ENCODE results near the gene FBXW5.

The FBXW5 gene

DNA sequence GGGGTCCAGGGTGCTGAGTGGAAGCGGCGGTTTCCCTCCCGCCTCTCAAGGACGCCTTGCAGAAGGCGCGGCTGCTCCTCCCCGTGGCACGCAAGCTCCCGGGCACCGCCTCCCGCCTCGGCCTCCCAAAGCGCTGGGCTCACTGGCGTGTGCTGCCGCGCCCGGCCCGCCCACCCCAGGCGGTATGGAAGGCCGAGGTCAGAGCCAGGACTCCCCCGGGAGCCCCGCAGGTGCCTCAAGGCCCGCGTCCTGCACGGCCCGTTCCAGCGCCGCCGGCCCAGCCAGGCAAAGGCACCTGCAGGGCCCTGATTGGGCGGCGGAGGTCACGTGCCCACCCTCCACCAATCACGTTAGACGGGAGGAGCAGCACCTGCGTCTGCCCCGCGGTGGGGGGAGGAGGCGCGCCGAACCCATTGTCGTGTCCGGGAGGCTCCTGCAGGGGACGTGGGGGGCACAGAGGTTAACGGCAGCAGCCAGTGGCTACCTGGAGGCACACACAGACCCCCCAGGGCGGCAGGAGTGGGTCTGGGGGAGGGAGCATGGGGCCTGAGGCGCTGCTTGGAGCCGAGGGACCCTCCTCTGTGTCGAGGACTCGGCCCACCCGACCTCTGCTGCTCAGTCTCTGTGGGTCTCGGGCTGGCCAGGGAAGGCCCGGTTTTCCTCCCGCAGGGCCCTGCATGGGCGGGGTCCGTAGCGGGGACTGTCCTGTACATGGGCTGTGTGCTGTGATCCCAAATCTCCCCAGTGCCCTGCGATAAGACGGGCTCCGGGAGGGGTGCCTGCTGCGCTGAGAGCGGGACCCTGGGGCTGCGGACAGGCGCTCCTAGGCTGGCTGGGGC lies 5.5 kb upstream of the FBXW5 start:
- DNase-seq (ENCODE audit: low read depth in 3 of 3, low spot score in 1 of 3) = peak; percentile 90 to 93 (median 93)

DNA sequence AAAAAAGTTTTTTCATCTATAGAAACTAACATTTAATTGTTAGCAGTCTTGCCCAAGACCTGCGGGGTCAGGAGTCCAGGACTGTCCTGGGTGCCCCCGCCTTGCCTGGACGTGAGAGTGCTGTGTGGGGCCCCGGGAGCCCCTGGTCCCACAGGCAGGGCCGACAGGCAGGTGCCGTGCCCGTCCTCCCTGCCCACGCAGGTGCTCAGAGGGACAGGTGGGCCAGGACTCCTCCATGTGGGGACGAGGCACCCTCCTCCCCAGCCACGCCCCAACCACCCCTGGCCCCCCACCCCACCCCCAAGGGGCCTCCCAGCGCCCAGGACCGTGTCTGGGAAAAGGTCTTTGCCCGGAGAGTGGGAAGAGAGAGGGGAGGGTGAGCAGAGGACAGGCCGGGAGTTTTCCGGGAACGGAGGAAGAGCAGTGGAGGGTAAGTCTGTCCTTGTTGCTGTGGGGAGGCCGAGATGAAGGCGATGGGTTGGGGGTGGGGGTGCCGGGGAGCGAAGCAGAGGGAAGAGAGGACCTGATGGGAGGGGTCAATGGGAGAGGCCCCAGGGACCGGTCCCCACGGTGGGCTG lies 4.8 kb upstream of the FBXW5 start:
- DNase-seq (ENCODE audit: low read depth in 3 of 3, low spot score in 1 of 3) = no peak

DNA sequence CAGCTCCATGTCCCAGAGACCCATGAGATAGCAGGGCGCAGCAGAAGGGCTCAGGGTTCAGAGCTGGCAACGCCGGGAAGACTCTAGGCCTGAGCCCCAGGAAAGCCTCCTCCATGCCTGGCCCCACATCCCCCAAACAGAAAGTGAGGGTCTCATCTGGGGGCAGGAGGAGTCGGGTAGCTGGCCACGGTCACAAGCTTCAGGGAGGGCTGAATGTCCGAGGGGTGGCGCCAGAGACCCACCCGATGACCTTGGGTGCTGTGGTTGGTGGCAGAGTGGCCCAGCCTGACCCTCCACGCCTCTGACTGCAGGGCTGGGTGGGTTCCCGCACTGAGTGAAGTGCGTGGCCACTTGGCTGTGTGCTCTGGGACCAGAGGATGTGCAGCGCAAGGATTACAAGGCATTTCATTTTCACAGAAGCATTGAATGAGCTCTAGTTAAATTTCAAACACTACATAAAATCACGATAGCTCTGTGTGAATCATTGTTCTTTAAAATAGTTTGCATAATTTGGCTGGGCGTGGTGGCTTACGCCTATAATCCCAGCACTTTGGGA lies 3.5 kb upstream of the FBXW5 start:
- DNase-seq (ENCODE audit: low read depth in 3 of 3, low spot score in 1 of 3) = no peak

DNA sequence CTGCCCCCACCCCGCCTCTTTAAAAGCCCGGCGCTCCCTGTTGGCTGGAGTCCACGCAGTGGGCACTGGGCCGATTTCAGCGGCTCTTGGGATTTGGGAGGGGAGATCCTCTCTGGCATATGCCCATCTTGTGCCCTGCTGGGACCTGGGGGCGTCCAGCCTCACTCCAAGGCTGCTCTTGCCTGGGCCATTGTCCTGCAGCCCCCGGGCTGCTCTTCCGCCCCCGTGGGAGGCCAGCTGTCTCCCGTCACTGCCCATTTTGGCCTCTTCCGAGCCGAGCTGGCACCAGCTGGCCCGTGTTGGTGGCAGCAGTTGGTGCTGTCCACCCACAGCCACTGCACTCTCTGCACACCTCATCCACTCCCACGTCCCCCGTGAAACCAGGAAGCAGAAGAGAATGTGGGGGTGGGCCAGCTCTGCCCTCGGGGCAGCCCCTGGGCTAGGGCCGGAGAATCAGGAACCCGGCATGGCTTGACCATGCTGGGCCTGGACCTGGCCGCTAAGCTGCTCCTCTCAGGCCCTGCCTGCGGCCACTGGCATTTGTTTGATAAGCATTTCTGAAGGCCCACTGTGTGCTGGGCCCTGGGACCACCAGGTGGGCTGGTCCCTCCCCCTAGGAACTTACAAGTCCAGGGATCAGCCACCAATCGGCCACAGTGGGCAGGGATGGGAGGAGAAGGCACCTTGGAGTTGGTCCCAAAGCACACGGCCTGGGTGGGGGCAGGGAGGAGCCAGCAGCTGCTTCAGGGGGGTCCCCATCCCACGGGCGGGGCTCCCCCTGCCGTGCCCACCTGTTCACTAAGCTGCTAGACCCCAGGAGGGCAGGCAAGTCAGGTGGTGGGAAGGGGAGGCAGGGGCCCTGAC lies 2.7 kb upstream of the FBXW5 start:
- DNase-seq (ENCODE audit: low read depth in 3 of 3, low spot score in 1 of 3) = no peak

DNA sequence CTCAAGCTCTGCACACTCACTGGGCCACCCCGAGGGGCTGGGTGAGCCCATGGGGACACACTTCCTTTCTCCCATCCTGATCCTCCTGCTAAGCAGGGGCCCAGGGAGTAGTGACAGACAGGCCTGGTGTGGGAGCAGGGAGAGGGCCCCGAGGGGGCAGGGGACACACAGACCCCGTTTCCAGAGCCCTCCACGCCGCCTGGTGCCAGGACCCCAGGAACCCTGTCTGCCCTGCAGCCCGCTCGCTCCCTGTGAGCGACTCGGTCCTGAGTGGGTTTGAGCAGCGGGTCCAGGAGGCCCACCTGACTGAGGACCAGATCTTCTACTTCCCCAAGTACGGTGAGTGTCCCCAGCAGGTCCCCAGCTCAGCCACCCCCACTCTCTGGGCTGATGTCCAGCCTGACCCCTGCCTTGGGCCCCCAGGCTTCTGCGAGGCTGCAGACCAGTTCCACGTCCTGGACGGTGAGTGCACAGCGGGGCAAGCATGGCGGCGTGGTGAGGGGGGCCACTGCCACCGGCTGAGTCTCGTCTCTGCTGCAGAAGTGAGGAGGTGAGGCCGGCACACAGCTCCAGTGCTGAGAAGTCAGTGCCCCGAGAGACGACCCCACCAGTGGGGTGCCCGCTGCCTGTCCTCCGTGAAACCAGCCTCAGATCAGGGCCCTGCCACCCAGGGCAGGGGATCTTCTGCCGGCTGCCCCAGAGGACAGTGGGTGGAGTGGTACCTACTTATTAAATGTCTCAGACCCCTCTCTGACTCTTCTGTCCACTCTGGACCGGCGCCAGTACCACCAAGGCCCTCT lies 1.9 kb upstream of the FBXW5 start:
- DNase-seq (ENCODE audit: low read depth in 3 of 3, low spot score in 1 of 3) = no peak

DNA sequence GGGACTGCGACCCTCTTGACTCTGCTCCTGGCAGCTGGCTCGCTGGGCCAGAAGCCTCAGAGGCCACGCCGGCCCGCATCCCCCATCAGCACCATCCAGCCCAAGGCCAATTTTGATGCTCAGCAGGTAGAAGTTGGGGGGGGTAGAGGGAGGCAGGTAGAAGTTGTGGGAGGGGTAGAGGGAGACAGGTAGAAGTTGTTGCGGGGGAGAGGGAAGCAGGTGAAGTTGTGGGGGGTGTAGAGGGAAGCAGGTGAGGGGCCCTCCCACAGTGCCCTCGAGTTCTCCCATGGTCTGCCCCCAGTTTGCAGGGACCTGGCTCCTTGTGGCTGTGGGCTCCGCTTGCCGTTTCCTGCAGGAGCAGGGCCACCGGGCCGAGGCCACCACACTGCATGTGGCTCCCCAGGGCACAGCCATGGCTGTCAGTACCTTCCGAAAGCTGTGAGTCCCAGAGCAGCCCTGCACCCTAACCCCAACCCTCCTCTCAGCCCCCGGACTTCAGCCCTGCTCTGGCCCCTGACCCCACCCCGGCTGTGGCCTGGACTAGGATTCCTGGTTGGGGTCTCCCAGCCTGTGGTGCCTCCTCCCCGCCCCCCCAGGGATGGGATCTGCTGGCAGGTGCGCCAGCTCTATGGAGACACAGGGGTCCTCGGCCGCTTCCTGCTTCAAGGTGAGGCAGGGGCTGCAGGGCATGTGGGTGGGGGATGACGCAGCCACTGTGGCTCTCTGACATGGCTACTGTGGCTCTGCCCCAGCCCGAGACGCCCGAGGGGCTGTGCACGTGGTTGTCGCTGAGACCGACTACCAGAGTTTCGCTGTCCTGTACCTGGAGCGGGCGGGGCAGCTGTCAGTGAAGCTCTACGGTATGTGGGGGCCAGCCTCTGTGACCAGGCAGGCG lies 1.0 kb upstream of the FBXW5 start:
- no peak for DNase-seq (ENCODE audit: low read depth in 3 of 3, low spot score in 1 of 3)

DNA sequence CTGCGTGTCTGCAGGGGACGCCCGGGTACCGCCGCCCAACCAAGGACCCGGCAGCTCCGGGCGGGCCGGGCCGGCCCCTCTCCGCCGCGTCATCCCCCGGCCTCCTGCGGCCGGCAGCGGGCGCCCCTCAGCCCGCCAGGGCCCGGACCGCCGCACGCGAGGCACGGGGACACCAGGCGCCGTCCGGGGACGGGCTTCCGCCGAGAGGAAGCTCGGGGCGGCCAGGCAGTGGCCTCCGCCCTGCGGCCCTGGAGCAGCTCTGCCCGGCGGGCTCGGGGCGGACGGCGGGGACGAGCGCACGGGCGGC lies 373 bp downstream of the FBXW5 start:
- no peak for DNase-seq (ENCODE audit: low read depth in 3 of 3, low spot score in 1 of 3)

DNA sequence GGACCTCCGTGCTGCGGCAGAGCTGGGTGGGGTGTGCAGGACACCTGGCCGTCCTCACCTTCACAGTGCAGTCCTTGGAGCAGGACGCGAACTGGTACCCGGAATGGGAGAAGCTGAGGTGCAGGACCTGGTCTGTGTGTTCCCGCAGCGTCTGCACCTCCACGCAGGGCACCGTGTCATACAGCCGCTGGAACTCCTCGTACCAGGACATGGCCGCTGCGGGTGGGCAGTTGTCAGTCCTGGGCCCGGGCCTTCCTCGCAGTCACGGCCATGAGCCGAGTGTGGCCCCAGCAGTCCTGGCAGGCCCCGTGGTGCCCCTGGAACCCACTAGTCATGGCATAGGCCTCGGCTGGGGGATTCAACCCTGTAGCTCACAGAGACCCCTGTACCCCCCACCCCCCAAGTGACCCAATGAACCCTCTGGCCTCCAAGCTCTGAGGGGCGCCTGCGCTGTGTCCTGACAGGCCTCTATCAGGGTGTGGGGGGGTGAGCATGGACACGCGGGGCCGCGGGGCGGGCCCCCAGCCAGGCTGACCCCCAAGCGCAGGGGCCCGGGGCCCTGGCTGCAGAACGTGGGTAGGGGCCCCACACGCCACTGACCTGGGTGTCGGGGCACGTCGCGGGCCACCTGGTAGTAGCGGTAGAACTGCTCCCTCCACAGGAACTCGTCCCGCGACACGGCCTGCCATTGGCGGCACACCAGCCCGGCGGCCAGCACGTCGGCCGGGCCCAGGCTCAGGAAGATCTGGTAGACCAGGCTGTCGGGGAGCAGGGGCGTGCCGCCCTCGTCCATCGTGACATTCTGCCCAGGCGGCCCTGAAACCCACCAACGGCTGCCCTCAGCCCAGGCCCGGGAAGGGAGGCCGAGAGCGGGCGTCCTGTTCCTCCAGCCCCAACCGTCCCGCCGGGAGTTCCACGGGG lies 987 bp downstream of the FBXW5 start:
- no peak for DNase-seq (ENCODE audit: low read depth in 3 of 3, low spot score in 1 of 3)

DNA sequence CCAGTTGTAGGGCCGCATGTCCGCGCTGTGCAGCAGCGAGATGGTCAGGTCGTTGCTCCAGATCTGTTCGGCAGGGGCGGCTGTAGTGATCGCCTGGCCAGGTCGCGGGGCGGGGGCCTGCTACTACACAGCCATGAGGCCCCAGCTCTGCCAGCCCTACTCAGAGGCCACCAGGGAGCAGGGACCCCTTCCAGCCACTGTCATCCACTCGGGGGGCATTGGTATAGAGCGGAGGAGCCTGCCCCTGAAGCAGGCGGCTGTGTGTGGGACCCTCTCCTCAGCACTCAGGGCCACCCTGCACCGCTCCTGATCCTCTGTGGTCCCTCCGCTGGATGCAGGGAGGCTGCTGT lies 1.7 kb downstream of the FBXW5 start:
- no peak for DNase-seq (ENCODE audit: low read depth in 3 of 3, low spot score in 1 of 3)

DNA sequence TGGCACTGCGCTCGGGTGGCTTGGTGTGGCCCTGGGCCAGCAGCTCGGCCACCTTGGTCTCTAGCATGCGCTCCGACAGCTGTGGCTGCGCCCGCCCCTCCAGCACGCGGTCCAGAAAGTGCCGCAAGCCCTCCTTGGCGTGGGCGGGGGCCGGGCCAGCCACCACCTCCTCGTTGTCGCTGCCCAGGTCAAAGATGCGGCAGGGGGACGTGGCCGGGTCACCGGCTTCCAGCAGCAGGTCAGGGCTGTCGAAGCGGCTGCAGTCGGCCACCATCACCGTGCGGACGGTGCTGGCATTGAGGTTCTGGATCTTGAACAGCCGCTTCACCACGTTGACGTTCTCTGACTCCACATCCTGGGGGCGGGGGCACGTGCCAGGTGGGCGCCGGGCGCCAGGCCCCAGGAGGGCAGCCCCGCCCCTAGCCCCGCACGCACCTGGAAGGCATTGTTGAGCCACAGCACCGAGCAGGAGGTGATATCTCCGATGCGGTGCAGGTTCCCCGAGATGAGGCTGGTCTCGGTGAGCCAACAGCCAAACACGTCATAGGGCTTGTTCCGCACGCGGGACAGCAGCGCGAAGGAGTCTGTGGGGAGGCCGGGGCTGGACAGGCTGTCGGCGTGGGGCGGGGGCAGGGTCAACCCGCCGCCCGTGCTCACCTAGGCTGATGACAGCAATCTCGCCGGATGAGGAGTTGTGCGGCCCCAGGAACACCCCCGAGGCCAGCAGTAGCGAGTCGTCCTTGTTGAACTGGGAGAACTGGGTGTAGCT lies 2.2 kb downstream of the FBXW5 start:
- no peak for DNase-seq (ENCODE audit: low read depth in 3 of 3, low spot score in 1 of 3)

DNA sequence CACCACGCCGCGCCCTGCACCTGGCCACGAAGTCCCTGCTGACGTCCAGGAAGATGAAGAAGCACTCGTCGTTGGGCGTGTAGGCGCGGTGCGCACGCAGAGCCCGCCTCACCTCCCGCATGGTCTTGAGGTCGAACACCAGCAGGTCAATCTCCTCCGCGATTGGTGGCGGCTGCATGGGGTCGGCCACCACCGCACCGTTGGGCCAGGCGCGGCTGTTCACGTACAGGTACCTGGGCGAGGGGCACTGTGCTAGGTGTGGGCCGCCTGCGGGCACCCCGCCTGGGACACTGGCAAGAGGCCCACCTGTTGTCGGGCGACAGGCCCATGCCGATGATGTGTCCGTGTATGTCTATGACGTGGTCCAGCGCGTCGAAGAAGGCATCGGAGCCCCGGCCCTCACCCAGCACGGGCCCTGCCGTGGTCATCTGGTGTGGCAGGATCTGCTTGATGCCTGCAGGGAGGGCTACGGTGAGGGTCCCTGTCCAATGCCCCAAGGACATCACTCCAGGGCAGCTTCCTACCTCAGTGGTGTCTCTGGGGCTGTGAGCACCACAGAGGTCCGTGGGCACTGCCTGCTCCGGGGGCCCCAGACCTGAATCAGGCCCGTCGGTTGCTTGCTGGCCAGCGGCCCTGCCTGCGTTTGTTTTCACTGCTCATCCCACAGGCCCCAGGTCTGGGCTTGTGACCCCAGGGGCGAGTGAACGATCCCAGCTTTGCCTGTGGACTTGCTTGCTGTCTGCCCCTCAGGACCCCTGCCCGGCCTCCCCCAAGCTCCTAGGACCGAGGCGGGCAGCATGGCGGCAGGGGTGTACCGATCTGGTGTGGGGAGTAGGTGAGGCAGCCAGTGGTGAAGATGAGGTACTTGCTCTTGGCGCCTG lies 3.1 kb downstream of the FBXW5 start:
- DNase-seq (ENCODE audit: low read depth in 3 of 3, low spot score in 1 of 3) = no peak

DNA sequence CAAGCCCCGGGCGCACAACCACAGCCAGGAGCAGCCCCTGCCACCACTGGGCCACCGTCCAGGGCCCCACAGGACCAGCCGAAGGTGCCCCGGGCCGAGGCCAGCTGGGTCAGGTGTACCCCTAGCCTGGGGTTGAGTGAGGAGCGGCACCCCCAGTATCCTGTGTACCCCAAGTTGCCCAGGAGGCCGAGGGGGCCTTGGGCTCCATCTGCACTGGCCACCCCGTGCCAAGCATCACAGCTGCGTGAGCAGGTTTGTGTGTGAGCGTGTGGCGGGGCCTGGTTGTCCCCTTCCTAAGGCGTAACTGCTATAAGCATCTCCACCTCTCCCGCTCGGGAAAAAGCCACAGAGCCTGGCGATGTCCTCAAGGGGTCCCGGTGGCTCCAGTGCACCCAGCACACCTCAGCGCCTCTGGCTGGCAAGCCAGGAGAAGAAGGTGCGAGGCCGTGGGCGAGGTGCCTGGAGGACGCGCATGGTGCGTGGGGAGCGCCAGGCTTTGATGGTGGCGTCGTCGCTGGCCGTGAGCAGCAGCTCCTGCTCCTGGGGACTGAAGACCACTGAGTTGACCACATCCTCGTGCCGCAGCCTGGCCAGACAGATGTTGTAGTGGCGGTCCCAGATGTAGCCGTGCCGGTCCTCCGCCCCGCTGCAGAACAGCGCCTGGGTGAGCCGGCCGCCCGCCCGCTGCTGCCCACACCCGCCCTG lies 3.9 kb downstream of the FBXW5 start:
- DNase-seq (ENCODE audit: low read depth in 3 of 3, low spot score in 1 of 3) = no peak

DNA sequence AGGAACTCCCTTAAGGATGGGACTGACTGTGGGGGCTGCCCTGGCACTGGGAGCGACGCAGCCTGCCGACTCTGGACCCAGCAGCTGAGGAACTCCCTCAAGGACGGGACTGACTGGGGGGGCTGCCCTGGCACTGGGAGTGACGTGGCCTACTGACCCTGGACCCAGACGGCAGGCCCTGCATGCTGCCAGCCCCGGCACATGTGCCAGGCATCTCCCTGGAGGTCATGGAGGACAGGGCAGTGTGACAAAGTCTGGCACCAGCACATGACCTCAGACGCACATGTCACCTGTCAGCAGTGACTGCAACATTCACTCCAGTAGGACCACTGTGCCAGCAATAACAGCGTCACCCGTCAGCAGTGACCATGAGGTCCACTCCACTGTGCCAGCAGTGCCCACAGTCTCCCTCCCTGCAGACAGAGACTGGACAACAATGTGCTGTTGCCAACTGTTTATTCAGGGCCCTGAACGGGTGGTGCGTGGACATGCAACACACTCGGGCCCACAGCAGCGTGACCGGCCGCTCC lies 4.5 kb downstream of the FBXW5 start:
- no peak for DNase-seq (ENCODE audit: low read depth in 3 of 3, low spot score in 1 of 3)

DNA sequence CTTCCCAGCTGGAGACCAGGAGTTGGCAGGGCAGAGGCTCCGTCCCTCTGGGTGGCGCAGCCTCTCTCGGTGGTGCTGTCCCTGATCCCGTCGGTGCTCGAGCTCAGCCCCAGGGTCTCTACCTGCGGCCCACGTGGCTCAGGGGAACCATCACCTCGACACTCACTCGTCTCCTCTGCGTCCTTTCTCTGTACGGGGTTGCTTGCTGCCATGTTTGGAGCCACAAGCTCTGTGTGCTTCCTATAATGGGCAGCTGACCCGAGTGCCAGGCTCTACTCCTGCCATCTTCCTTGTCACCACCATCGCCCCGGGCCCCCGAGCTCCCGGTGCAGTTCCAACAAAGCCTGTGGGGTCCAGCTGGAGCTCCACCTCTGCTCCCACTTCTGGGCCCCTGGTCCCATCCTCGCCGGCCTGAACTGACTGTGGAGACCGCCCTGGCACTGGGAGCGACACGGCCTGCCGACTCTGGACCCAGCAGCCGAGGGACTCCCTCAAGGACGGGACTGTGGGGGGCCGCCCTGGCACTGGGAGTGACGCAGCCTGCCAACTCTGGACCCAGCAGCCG lies 5.0 kb downstream of the FBXW5 start:
- DNase-seq (ENCODE audit: low read depth in 3 of 3, low spot score in 1 of 3) = no peak

DNA sequence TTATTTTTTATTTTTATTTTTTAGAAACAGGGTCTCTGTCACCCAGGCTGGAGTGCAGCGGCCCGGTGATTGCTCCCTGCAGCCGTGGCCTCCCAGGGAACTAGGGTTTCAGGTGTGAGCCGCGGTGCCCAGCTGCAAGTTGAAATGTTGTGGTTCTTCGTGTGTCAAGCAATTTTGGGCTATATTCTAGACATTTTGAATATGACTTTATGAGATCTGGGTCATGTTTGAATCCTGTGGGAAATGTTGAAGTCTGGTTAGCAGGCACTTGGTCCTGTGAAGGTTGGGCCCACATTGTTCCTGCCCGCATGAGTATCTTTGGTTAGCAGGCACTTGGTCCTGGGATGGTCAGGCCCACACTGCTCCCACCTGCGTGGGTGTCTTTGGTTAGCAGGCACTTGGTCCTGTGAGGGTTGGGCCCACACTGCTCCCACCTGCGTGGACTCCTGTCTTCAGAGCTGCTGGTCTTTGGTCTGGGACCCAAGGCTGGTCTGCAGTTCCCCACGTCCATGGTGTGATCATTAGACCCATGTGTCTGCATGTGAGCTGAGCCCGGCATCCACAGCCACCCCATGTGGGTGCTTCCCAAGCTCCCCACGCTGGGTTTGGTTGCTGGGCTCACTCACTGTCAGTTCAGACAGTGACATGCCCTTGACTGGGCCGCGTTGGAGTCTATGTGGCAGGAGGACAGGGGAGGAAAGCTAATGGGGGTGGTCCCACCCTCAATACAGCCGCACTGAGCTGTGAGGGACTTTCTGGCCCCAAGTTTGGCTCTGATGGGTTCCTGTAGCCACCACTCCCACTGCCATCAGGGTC lies 7.1 kb downstream of the FBXW5 start:
- DNase-seq (ENCODE audit: low read depth in 3 of 3, low spot score in 1 of 3) = no peak

All from stimulated activated CD4-positive, alpha-beta T cell treated with anti-CD3 and anti-CD28 coated beads, TNF-alpha, amount 100 ng/mL, for 1 hour (primary cell).